Measurements from ENCODE around the gene ZNF76. TPM values are rescaled to one million over a fixed set of nuclear protein-coding genes. Genes with fewer than 3 reads are reported as not detected.

ZNF76 gene
- total and polyA plus RNA-seq, 9 of the 15 experiments (the other 6 are each of a cell fraction or from before 2014, with no cell fraction given): 1.2 to 17.8 (median 10.7) TPM

- TF ChIP-seq NFIX (CRISPR knock-in tag; IDR thresholded peaks at IDR 0.05; ENCODE audit: low read depth): no peak
- no peak for TF ChIP-seq NFYB (IDR thresholded peaks at IDR 0.05; ENCODE audit: extremely low read depth, insufficient read length)
- TF ChIP-seq SAP30 (IDR thresholded peaks at IDR 0.05; ENCODE audit: borderline replicate concordance, insufficient read depth, low read depth, low read length, poor library complexity, severe bottlenecking): peak; percentile 33
- no peak for TF ChIP-seq NCOA1 (IDR thresholded peaks at IDR 0.05; ENCODE audit: low read depth)
- 0 out of 2 replicates have a peak, but pooled peaks have one; percentile 39 for TF ChIP-seq PML (IDR thresholded peaks at IDR 0.05; ENCODE audit: low read length)
- peak in 1 of 2 experiments; percentile 82; a peak in 2 of 4 replicates for TF ChIP-seq MLLT1 (IDR thresholded peaks at IDR 0.05)
- no peak for TF ChIP-seq MITF (IDR thresholded peaks at IDR 0.05)
- peak; percentile 86 for TF ChIP-seq GABPB1 (CRISPR knock-in tag; IDR thresholded peaks at IDR 0.05)
- no peak; the same call in 1 of the 2 replicates for TF ChIP-seq CGGBP1 (CRISPR knock-in tag; IDR thresholded peaks at IDR 0.05)
- no peak for TF ChIP-seq NBN (IDR thresholded peaks at IDR 0.05; ENCODE audit: low read depth)
- TF ChIP-seq HNRNPL (IDR thresholded peaks at IDR 0.05; ENCODE audit: low read depth, low read length): peak; percentile 56; the same call in 1 of the 2 replicates
- TF ChIP-seq ZNF174 (CRISPR knock-in tag; IDR thresholded peaks at IDR 0.05): no peak
- peak; percentile 79 for TF ChIP-seq JUND (IDR thresholded peaks at IDR 0.05; ENCODE audit: borderline replicate concordance, low read depth, low read length)
- TF ChIP-seq JUND (tag; IDR thresholded peaks at IDR 0.05; ENCODE audit: borderline replicate concordance, low read depth, low read length): no peak; the same call in 1 of the 3 replicates
- TF ChIP-seq MTA1 (IDR thresholded peaks at IDR 0.05; ENCODE audit: borderline replicate concordance): no peak
- no peak for TF ChIP-seq SRSF9 (IDR thresholded peaks at IDR 0.05; ENCODE audit: borderline replicate concordance, low read depth, low read length)
- TF ChIP-seq ILF3 (IDR thresholded peaks at IDR 0.05; ENCODE audit: borderline replicate concordance): no peak
- TF ChIP-seq XRCC5 (IDR thresholded peaks at IDR 0.05; ENCODE audit: low read depth, low read length): peak; percentile 95
- no peak for TF ChIP-seq HINFP (tag; conservative IDR thresholded peaks at IDR 0.05; ENCODE audit: low read depth)
- TF ChIP-seq RFX1 (IDR thresholded peaks at IDR 0.05): no peak
- TF ChIP-seq CBX1 (IDR thresholded peaks at IDR 0.05; ENCODE audit: low read depth): no peak
- peak; percentile 90 for TF ChIP-seq L3MBTL2 (IDR thresholded peaks at IDR 0.05)
- TF ChIP-seq ZFPM2 (CRISPR knock-in tag; IDR thresholded peaks at IDR 0.05): no peak
- peak; percentile 66 for TF ChIP-seq ZNF766 (CRISPR knock-in tag; conservative IDR thresholded peaks at IDR 0.05)
- no peak for TF ChIP-seq HNRNPK (IDR thresholded peaks at IDR 0.05; ENCODE audit: low read depth, low read length, poor library complexity, severe bottlenecking)
Observed at GRCh38 chr6:35297601-35298481, 38.3 kb downstream of the ZNF76 start, which contains the start of gene DEF6 (continued).

Measured in K562 (cell line).